GM19025 (cell line): ENCODE results near the gene KCNK2.

ENCODE experiments used
- ATAC-seq: cut with Tn5 transposase; IDR thresholded peaks from one replicate; pipeline ENCODE4 v1.9.1; 2021; ENCODE audit warnings: mild to moderate bottlenecking, low read depth, moderate library complexity; ENCODE audit not compliant: unreplicated experiment

KCNK2 gene

GRCh38 chr1:215243345-215244054 is 161.0 kb downstream of the KCNK2 start:
- ATAC-seq, result no peak

GRCh38 chr1:215250913-215251312 is 168.4 kb downstream of the KCNK2 start:
- ATAC-seq, result no peak

DNA sequence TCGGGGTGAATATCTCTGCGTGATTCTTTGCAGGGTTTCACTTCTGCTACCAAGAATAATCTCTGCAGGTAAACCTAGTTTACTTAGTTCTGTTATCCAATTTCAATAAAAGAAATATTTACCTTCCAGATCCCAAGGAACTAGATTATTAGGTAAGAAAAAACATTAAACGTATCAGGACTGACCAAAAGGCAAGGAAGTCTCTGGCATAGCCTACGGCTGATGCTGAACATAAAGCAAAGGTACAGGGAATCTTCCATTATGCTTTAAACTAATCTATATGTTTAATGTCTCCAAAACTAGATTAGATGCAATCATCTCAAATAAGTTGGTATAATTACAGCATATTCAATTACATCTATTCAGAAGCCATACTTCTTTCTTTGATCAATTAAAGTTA is 168.9 kb downstream of the KCNK2 start:
- no peak for ATAC-seq

GRCh38 chr1:215252164-215252563 is 169.6 kb downstream of the KCNK2 start:
- ATAC-seq, result no peak

GRCh38 chr1:215256936-215257679 is 174.6 kb downstream of the KCNK2 start:
- ATAC-seq, result no peak

DNA sequence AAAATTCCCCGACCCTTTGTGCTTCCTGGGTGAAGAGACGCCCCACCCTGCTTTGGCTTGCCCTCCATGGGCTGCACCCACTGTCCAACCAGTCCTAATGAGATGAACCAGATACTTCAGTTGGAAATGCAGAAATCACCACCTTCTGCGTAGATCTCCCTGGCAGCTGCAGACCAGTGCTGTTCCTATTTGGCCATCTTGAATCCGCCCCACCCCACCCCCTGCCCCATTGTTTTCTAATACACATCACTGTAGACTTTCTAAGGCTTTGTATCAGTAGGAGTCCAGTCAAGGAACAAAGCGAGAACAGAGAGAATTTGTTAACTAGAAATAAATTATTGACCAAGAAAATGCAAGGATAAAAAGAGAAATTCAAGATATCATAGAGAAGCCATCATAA is 178.2 kb downstream of the KCNK2 start:
- ATAC-seq, result no peak

DNA sequence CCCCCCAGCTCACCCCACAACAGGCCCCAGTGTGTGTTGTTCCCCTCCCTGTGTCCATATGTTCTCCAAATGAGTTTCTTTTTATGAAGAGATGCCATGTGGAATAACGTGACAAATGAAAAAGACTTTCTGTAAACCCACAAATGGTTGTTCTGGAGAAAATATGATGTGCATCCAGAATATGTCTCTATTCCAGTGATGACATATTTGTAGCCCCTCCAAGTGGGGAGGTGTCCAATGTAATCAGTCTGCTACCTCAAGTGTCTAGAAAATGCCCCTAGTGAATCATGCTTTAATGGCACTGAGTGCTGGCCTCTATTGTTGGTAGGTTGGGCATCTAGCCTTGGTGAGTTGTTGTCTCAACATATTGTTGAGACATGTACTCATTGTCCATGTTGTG is 179.6 kb downstream of the KCNK2 start:
- ATAC-seq, result no peak

DNA sequence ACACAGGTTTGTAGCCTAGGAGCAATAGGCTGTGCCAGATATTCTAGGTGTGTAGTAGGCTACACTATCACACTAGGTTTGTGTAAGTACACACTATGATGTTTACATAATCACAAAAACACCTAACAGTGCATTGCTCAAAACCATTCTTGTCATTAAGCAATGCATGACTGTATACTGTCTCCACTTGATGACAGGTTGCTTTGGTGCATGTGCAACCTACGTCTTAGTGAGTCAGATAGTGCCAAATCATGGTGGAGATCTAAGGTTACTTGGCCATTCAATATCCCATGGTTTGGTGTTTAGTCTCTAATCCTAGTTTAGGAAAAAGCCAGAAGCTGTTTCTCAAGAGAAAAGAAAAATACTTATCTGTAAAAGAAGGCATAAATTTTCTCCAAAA is 181.1 kb downstream of the KCNK2 start:
- no peak for ATAC-seq

- ATAC-seq, result no peak
These were observed 182.1 kb downstream of the KCNK2 start for GRCh38 chr1:215264649-215265048.

DNA sequence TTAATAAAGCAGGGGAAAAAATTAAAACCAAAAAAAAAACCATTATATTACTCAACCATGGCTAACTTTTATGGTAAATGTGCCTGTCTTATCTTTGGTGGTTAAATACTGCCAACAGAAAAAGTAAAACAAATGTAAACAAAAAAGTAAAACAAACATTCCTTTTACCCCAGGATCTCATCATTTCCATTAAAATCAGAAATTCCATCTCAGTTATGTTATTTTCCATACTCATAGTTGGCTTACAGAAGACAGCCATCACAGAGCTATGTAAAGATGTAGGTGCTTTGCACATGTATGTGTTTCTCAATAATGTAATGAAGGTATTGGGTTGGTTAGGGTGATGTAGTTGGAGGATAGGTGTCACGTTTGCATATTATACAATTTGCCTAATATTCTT is 185.0 kb downstream of the KCNK2 start:
- ATAC-seq, result no peak

DNA sequence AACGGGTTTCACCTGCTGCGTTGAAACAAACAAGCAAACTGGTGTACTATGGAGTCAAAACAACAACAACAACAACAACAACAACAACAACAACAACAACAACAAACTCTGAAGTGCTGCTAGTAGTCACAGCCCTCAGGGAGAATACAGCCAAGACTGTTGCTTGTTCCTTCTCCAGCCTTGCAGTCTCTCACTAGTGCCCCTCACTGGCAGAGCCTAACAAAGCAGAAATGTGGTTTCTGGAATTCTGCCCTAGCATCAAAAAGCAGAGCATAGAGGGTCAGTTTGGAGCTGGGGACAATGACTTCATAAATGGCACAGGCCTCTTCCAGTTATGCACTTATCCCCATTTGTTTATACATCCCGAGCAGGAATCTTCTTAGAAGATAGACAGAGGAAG is 187.4 kb downstream of the KCNK2 start:
- ATAC-seq, result no peak

DNA sequence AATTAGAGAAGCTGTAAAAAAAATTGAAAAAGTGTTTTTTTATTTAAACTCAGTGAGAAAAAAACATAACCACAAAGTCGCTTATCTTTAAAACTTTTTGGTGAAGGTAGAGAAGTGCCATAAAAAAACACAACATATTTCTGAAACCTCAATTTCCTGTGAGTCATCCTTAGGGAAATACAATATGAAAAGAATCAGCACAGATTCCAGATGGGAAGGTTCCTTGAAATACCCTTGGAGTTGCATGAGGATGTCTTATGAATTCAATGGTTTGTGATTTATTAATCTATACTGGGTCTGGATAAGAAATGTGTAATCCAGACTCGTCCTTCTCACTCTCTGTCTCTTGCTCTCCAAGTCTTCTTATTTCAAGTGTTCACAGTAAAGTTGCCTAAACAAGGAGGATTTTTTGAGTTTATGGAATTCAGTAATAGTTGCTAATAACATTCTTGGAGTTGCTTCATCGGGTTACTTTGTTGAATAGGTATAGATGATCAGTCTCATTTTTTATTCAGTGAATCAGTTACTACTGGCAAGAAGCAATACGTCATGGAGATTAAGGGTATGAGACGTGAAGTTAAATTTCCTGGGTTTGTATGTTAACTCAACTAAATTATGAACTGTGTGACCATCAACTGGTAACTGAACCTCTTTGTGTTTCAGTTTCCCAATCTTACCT is 191.4 kb downstream of the KCNK2 start:
- no peak for ATAC-seq

DNA sequence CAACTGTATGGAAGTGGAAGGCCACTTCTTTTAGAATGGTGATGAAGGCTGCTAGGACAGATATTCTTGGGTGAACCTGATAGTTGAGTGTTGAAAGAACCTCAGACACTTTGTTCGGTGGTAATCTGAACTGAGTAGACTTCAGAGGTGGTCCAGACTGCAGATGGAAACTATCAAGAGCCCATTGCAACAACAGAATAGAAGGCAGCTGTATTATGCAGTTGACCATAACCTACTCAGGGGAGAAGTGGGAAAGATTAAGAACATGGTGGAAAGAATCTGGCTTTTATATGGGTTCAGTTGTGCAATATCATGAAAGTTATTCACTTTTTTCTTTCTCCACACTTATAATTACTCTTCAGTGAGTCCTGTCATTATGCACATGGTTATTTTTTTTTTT is 194.0 kb downstream of the KCNK2 start:
- no peak for ATAC-seq

DNA sequence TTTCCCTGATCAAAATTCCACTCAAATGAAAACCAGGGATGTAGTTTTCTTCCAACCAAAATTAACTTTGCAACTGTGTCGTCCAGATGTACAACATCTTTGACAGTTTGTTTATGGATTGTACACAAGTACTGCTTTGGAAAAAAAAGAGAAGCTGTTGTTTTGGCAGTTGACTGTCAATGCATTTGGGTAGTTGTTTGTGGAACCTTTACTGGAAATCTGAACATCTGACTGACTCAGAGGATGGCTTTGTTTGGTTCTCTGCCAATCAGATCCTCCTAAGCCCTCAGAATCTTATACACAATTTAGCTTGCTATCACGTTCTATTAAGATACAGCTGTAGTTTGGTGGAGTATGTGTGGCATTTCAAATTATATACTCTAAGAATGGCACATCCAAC is 195.0 kb downstream of the KCNK2 start:
- no peak for ATAC-seq

DNA sequence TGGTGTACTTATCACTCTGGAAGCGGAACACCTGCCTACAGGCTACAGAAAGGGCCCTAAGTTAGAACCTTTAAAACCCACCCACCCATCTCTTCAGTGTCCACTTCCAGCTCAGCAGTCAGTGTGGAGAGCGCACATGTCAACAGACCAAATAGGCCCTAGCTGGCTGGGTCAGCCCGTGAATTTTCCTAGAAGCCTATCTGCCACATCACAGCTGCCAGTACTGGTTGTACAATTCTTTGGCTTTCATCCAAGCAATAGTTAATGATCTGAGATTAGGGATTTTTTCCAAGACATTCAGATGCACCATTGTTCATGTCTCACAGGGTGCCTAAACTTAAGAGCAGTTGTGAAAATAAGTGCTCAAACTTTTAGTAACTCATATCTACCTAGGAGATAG is 197.1 kb downstream of the KCNK2 start:
- no peak for ATAC-seq

DNA sequence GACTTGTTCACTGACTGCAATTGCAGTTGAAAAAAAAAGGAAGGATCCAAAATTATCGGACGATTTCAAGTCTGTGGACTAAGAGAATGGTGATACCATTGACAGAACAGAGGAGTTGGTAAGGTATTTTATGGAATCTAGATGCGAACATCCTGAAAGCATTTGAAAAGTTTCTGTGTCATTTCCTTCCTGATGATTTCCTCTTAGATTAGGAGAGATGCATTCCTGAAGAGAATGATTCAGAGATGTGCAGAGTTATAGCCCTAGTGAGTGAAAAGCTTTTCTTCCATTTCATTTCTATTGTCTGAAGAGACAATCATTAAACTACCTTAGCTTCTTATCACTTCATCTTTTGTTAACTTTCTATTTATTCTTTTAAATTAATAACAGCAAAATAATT is 200.0 kb downstream of the KCNK2 start:
- no peak for ATAC-seq

DNA sequence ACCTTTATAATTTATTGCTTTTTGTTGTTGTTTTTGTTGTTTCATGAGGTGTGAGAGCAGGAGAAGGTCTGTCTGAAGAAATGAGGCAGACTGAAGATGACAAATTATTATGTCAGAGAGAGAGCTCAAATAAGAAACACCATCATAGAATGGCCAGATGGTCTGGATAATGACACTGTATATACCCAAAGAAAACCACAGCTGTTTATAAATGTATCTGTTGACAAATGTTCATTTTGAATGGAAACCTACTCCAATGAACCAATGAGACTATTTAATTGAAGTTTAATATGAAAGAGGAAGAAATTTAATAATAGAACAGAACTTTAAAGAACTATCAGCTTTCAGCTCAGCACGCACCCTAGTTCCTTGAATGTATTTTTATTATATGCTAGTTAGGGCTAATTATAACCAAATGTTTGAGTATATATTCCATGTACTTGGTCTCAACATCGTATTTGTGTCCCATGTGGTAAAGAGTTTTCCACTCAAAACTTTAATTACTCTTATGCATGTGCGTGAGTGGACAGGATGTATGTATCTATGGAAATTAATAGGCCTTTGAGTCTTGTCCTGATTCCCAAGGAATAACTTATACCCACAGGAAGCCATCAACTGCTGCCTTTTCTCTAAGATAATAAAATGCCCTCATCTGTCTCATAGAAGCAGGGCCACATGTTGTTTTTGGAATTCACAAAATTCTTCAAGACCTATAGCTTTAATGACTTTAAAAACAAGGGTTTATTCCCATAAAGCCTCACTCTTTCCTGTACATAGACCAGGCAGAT is 202.7 kb downstream of the KCNK2 start:
- ATAC-seq, result no peak
